Measurements from ENCODE around the gene ENTREP1.

GRCh38 chr9:69299315-69299714 is 25.7 kb upstream of the ENTREP1 start:
- TF ChIP-seq CTCF (IDR thresholded peaks at IDR 0.05): no peak
- TF ChIP-seq POLR2A (IDR thresholded peaks at IDR 0.05): no peak
